Adipocyte (in vitro differentiated cells): Measurements from ENCODE around the gene DOHH.

Experiments
- DNase-seq: peaks from one replicate; pipeline ENCODE4 v3.0.0-alpha.2; 2015; ENCODE audit warnings: low read depth
- H3K27me3 ChIP-seq: replicated peaks from 2 replicates; pipeline ENCODE4 v1.7.0; 2013; ENCODE audit warnings: mild to moderate bottlenecking, low read length, moderate library complexity; ENCODE audit not compliant: control insufficient read depth, insufficient read depth
- H3K36me3 ChIP-seq: 2 replicates; pipeline ENCODE4 v1.7.0; 2013; ENCODE audit warnings: low read length, mild to moderate bottlenecking, moderate library complexity; ENCODE audit not compliant: control insufficient read depth, insufficient read depth, severe bottlenecking
- H3K4me1 ChIP-seq: 2 replicates; pipeline ENCODE4 v1.7.0; 2013; ENCODE audit warnings: mild to moderate bottlenecking, low read length, moderate library complexity; ENCODE audit not compliant: control insufficient read depth, insufficient read depth
- H3K4me3 ChIP-seq: 2 replicates; pipeline ENCODE4 v1.7.0; 2013; ENCODE audit warnings: mild to moderate bottlenecking, low read length, moderate library complexity
- H3K9ac ChIP-seq: 2 replicates; pipeline ENCODE4 v1.7.0; 2013; ENCODE audit warnings: mild to moderate bottlenecking, low read length, moderate library complexity
- H3K9me3 ChIP-seq: 2 replicates; pipeline ENCODE4 v1.7.0; 2013; ENCODE audit warnings: mild to moderate bottlenecking, low read length, moderate library complexity; ENCODE audit not compliant: control insufficient read depth

The DOHH gene

DNA sequence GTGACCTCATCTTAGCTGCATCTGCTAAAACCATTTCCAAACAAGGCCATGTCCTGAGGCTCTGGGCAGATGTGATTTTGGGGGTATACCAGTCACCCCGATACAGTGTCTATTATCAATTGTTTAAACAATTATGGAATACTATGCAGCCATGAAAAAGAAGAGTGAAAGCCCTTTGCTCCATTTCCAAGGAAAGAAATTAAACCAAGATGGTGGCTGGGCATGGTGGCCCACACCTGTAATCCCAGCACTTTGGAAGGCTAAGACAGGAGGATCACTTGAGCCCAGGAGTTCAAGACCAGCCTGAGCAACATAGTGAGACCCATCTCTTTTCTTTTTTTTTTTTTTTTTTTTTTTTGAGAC, 39.3 kb upstream of the DOHH start:
- Histone ChIP-seq H3K9ac (no peak overlapping the region), H3K4me1 (peaks cover 11% of the 10 kb centered on the region), H3K36me3 (peaks cover 16% of the 10 kb centered on the region), H3K9me3 (no peaks in the 10 kb centered on the region), H3K4me3 (no peak overlapping the region), H3K27me3 (no peaks in the 10 kb centered on the region)
- DNase-seq = no peak

DNA sequence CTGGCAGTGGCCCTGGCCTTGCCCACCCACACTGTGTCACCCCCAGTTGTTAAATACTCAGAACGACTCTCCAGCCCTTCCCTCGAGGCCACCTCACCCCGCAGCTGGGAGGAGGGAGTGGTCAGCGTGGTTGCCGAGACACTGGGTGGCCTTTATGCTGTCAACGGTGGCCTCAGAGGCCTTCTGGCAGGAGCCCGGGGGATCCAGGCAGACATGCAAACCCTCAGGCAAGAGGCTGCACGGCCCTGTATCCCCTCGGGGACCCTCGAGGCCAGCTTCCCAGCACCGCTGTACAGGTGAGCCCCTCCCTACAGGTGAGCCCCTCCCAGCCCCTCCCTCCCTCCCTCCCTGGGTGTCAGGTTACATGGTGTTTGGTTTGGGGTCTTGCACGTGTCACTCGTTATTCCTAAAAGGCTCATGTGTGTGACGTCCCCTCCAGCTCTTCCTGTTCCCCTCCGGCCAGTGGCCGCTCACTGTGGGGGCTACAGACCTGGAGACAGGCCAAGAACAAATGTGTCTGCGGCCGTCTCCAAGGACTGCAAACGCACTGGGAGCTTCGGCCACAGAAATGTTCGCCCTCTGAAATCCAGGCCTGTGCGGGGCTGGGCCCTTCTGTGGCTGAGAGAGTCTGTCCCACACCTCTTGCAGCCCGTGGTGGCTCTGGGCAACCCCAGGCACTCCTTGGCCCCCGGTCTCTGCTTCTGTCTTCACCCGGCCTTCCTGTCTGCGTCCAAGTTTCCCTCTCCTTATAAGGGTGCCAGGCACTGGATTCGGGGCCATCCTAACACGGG, 38.7 kb upstream of the DOHH start, which contains the start of gene TEKTIP1:
TSS of gene TEKTIP1 (plus strand) at position 210 of the 791 bp plus-strand sequence. CDS start at position 214, 4 bp downstream.
- Histone ChIP-seq H3K27me3 (no peaks in the 10 kb centered on the region), H3K4me3 (no peak within 1 kb of the TSS), H3K9me3 (no peaks in the 10 kb centered on the region), H3K4me1 (peaks cover 11% of the 10 kb centered on the region), H3K36me3 (peaks cover 18% of the 10 kb centered on the region), H3K9ac (no peak within 1 kb of the TSS)
- no peak for DNase-seq

GRCh38 chr19:3538258-3538929, 37.9 kb upstream of the DOHH start:
- Histone ChIP-seq H3K4me3 (no peak overlapping the region), H3K27me3 (no peaks in the 10 kb centered on the region), H3K9me3 (no peaks in the 10 kb centered on the region), H3K4me1 (peaks cover 11% of the 10 kb centered on the region), H3K36me3 (peaks cover 24% of the 10 kb centered on the region), H3K9ac (no peak overlapping the region)
- DNase-seq = no peak

DNA sequence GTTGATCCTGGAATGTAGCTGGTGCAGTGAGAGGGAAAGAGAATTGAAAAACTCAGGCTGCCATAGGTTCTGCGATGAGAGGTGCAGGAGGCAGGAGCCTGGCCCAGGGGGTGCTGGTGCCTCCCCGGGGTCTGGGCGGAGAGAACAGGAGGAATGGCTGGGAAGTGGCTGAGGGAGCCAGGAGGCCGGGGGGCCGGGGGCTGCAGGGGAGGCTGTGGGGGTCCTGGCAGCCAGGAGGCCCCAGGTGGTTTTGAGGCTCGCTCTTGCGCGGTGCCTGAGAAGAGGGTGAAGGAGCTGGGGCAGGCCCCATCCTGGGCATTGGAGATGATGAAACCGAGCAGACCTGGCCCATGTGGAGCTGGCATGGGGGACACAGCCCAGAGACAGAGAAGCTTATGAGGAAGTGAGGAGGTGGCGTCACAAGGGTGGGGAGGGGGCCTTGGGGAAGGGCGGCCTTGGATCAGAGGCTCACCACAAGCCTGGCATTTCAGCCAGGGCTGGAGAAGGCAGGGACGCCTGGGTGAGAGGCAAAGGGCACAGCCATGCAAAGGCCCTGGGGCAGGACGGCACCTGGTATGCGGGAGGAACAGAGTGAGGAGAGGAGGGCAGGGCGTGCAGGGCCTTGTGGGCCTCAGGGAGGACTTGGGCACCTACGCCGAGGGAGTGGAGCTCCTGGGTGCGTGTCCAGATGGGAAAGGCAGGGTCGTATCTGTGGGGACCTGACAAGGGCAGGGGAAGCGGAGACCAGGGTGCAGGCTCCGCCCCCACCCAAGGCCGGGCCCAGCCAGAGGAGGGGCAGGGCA, 37.2 kb upstream of the DOHH start:
- H3K27me3 ChIP-seq = no peaks in the 10 kb centered on the region
- H3K9me3 ChIP-seq = no peaks in the 10 kb centered on the region
- no peak overlapping the region for H3K9ac ChIP-seq
- no peak overlapping the region for H3K4me3 ChIP-seq
- H3K4me1 ChIP-seq = peaks cover 11% of the 10 kb centered on the region
- no peak for DNase-seq
- H3K36me3 ChIP-seq = peaks cover 32% of the 10 kb centered on the region

DNA sequence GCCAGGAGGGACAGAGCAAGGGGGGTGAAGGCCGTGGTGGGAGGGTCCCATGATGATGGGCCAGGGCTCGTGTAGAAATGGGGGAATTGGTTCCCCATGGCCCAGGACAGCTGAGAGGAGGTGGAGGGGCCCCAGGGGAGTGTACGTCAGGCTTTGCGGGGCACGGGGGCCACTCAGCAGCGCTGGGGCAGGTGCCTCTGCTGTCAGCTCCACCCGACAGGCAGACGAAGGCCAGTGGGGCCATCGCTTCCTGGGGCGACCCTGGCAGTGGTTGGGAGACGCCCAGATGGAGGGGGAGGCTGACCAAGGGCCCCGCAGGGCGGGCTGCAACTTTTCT, 36.6 kb upstream of the DOHH start:
- no peak overlapping the region for H3K9ac ChIP-seq
- peaks cover 34% of the 10 kb centered on the region for H3K36me3 ChIP-seq
- H3K4me3 ChIP-seq = no peak overlapping the region
- no peak for DNase-seq
- H3K9me3 ChIP-seq = no peaks in the 10 kb centered on the region
- H3K4me1 ChIP-seq = peaks cover 11% of the 10 kb centered on the region
- no peaks in the 10 kb centered on the region for H3K27me3 ChIP-seq

- no peaks in the 10 kb centered on the region for H3K9me3 ChIP-seq
- DNase-seq = no peak
- H3K4me1 ChIP-seq = peaks cover 11% of the 10 kb centered on the region
- H3K27me3 ChIP-seq = no peaks in the 10 kb centered on the region
- no peak overlapping the region for H3K4me3 ChIP-seq
- peaks cover 39% of the 10 kb centered on the region for H3K36me3 ChIP-seq
- peak overlapping the region; percentile 41 for H3K9ac ChIP-seq
Measured at GRCh38 chr19:3536429-3537100, 36.1 kb upstream of the DOHH start.

DNA sequence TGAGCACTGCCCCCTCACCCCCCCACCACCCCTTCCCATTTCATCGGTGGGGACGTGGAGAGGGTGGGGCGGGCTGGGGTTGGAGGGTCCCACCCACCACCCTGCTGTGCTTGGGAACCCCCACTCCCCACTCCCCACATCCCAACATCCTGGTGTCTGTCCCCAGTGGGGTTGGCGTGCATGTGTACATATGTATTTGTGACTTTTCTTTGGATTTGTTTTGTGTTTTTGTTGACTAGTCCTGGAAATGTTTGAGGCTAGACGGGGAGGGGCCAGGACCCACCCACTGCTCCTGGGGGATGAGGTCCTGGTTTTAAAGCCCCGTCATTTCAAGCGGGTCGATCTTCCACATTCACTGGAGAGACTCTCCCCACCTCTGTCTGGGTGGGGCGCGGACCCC, 35.5 kb upstream of the DOHH start:
- Histone ChIP-seq H3K4me3 (no peak overlapping the region), H3K36me3 (peaks cover 44% of the 10 kb centered on the region), H3K9me3 (no peaks in the 10 kb centered on the region), H3K4me1 (peaks cover 11% of the 10 kb centered on the region), H3K9ac (peak overlapping the region; percentile 41), H3K27me3 (no peaks in the 10 kb centered on the region)
- no peak for DNase-seq

GRCh38 chr19:3535563-3535965, 35.1 kb upstream of the DOHH start:
- no peaks in the 10 kb centered on the region for H3K27me3 ChIP-seq
- no peaks in the 10 kb centered on the region for H3K9me3 ChIP-seq
- no peak overlapping the region for H3K9ac ChIP-seq
- no peak for DNase-seq
- H3K4me1 ChIP-seq = peaks cover 11% of the 10 kb centered on the region
- no peak overlapping the region for H3K4me3 ChIP-seq
- peaks cover 49% of the 10 kb centered on the region for H3K36me3 ChIP-seq

DNA sequence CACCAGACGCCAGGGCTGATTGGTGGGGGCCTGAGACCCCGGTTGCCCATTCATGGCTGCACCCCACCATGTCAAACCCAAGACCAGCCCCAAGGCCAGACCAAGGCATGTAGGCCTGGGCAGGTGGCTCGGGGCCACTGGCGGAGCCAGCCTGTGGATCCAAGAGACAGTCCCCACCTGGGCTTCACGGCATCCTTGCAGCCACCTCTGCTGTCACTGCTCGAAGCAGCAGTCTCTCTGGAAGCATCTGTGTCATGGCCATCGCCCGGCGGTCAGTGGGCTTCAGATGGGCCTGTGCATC, 34.7 kb upstream of the DOHH start:
- Histone ChIP-seq H3K27me3 (no peaks in the 10 kb centered on the region), H3K4me3 (no peak overlapping the region), H3K9me3 (no peaks in the 10 kb centered on the region), H3K36me3 (peaks cover 51% of the 10 kb centered on the region), H3K9ac (no peak overlapping the region), H3K4me1 (peaks cover 11% of the 10 kb centered on the region)
- no peak for DNase-seq

GRCh38 chr19:3534375-3535234, 34.1 kb upstream of the DOHH start:
- Histone ChIP-seq H3K36me3 (peaks cover 51% of the 10 kb centered on the region), H3K9ac (no peak overlapping the region), H3K4me3 (no peak overlapping the region), H3K27me3 (no peaks in the 10 kb centered on the region), H3K4me1 (peaks cover 11% of the 10 kb centered on the region), H3K9me3 (no peaks in the 10 kb centered on the region)
- DNase-seq = no peak
